Activated CD4-positive, alpha-beta memory T cell treated with anti-CD3 and anti-CD28 coated beads, Interleukin-2, amount 10 ng/mL, durations not matched to agents 7 days and 5 days (primary cell): ENCODE measurements around the gene NUDT13. TPM values are rescaled to one million over a fixed set of nuclear protein-coding genes. Genes with fewer than 3 reads are reported as not detected.
"Not testable (repeated sequence)": the region's sequence is repeated elsewhere in the genome, so short reads cannot be mapped to it uniquely, and the experiment has no call there.

Experiments used
- CTCF ChIA-PET: fragments of 350-600 bp; sonication (Branson Sonifier 250); formaldehyde crosslinking; loops from one replicate; lab custom pipeline; 2021; ENCODE audit warnings: antibody characterized with exemption, inconsistent platforms; lab: Charles Lee
- POLR2A ChIA-PET: fragments of 350-600 bp; sonication (Branson Sonifier 250); formaldehyde crosslinking; loops from one replicate; lab custom pipeline; 2021; ENCODE audit warnings: antibody characterized with exemption; lab: Charles Lee
- DNase-seq: peaks from one replicate; pipeline ENCODE4 v3.0.0-alpha.2; 2020
- H3K27ac Mint-ChIP-seq: one replicate; pipeline ENCODE4 v1.8.0; 2021; ENCODE audit warnings: mild to moderate bottlenecking, mixed read lengths
- H3K27me3 Mint-ChIP-seq: one replicate; pipeline ENCODE4 v1.8.0; 2021; ENCODE audit warnings: mixed read lengths
- H3K36me3 Mint-ChIP-seq: one replicate; pipeline ENCODE4 v1.8.0; 2021; ENCODE audit warnings: low read depth, mixed read lengths
- H3K4me1 Mint-ChIP-seq: one replicate; pipeline ENCODE4 v1.8.0; 2021; ENCODE audit warnings: mixed read lengths
- H3K4me3 Mint-ChIP-seq: one replicate; pipeline ENCODE4 v1.8.0; 2021; ENCODE audit warnings: mild to moderate bottlenecking, mixed read lengths
- H3K9me3 Mint-ChIP-seq: one replicate; pipeline ENCODE4 v1.8.0; 2021; ENCODE audit warnings: mixed read lengths
- total RNA-seq, 2 experiments: library from RNA; stranded (reverse); gene quantifications; one replicate each; pipeline ENCODE4 v1.2.3, GENCODE V29; 2021

Gene NUDT13
- total RNA-seq, 2 experiments from 2014 or later, result 1.5 to 1.6 TPM

- CTCF ChIA-PET, result interaction anchor here (5.3 kb wide), 1 partner anchor 15 kb away, joined by 65 read pairs; the partner anchor contains the start of gene P4HA1
- peaks cover 29% of the 10 kb centered on the region for H3K36me3 Mint-ChIP-seq
- H3K27ac Mint-ChIP-seq, H3K27me3 Mint-ChIP-seq, H3K4me3 Mint-ChIP-seq, DNase-seq: not testable (repeated sequence)
- POLR2A ChIA-PET, result interaction anchor here (1.1 kb wide), 1 partner anchor 20 kb away, joined by 3 read pairs; no protein-coding TSS in a partner anchor
- H3K9me3 Mint-ChIP-seq, result peaks cover 15% of the 10 kb centered on the region
- H3K4me1 Mint-ChIP-seq, result peaks cover 13% of the 10 kb centered on the region
These were observed 1.8 kb downstream of the NUDT13 start for GRCh38 chr10:73112032-73112431.

GRCh38 chr10:73113551-73113950, 3.3 kb downstream of the NUDT13 start:
- Mint-ChIP-seq H3K27ac (no peak overlapping the region), H3K9me3 (peaks cover 14% of the 10 kb centered on the region), H3K4me1 (peaks cover 15% of the 10 kb centered on the region), H3K36me3 (peaks cover 28% of the 10 kb centered on the region), H3K4me3 (no peak overlapping the region), H3K27me3 (no peaks in the 10 kb centered on the region)
- ChIA-PET POLR2A (interaction anchor here (0.8 kb wide), 1 partner anchor 17 kb away, joined by 3 read pairs; the partner anchor contains the start of gene P4HA1), CTCF (interaction anchor here (0.6 to 1.7 kb wide), 2 partner anchors 13 to 17 kb away, joined by 3 to 7 read pairs; partner anchors contain the start of gene P4HA1)
- no peak for DNase-seq

GRCh38 chr10:73116017-73116416, 5.8 kb downstream of the NUDT13 start:
- POLR2A ChIA-PET, result no interaction called here
- Mint-ChIP-seq H3K36me3 (peaks cover 15% of the 10 kb centered on the region), H3K9me3 (no peaks in the 10 kb centered on the region), H3K4me1 (peaks cover 7% of the 10 kb centered on the region), H3K4me3 (no peak overlapping the region), H3K27ac (no peak overlapping the region), H3K27me3 (no peaks in the 10 kb centered on the region)
- CTCF ChIA-PET, result interaction anchor here (1.0 kb wide), 1 partner anchor 19 kb away, joined by 5 read pairs; the partner anchor contains the start of gene P4HA1
- no peak for DNase-seq

GRCh38 chr10:73117976-73118743, 7.9 kb downstream of the NUDT13 start:
- no peak overlapping the region for H3K27ac Mint-ChIP-seq

GRCh38 chr10:73119457-73119856, 9.2 kb downstream of the NUDT13 start:
- Mint-ChIP-seq H3K9me3 (no peaks in the 10 kb centered on the region), H3K27ac (no peak overlapping the region), H3K4me1 (peaks cover 2% of the 10 kb centered on the region), H3K27me3 (no peaks in the 10 kb centered on the region), H3K36me3 (peaks cover 11% of the 10 kb centered on the region), H3K4me3 (no peak overlapping the region)
- CTCF ChIA-PET, result no interaction called here
- POLR2A ChIA-PET, result no interaction called here
- no peak for DNase-seq

More at GRCh38 chr10:73117976-73118743, 7.9 kb downstream of the NUDT13 start:
- peaks cover 11% of the 10 kb centered on the region for H3K36me3 Mint-ChIP-seq
- no peaks in the 10 kb centered on the region for H3K27me3 Mint-ChIP-seq
- H3K4me1 Mint-ChIP-seq, result peaks cover 2% of the 10 kb centered on the region
- ChIA-PET POLR2A (no interaction called here), CTCF (no interaction called here)
- H3K4me3 Mint-ChIP-seq, result no peak overlapping the region
- no peak for DNase-seq
- no peaks in the 10 kb centered on the region for H3K9me3 Mint-ChIP-seq

GRCh38 chr10:73119952-73120351, 9.7 kb downstream of the NUDT13 start:
- H3K4me3 Mint-ChIP-seq, result no peak overlapping the region
- CTCF ChIA-PET, result no interaction called here

GRCh38 chr10:73126343-73126742, 16.1 kb downstream of the NUDT13 start:
- ChIA-PET POLR2A (no interaction called here), CTCF (no interaction called here)
- no peak for DNase-seq
- no peak overlapping the region for H3K27ac Mint-ChIP-seq
- no peaks in the 10 kb centered on the region for H3K9me3 Mint-ChIP-seq
- no peaks in the 10 kb centered on the region for H3K27me3 Mint-ChIP-seq
- H3K4me3 Mint-ChIP-seq, result no peak overlapping the region
- peaks cover 20% of the 10 kb centered on the region for H3K36me3 Mint-ChIP-seq
- H3K4me1 Mint-ChIP-seq, result no peaks in the 10 kb centered on the region

More at GRCh38 chr10:73119952-73120351, 9.7 kb downstream of the NUDT13 start:
- no peak overlapping the region for H3K27ac Mint-ChIP-seq
- H3K27me3 Mint-ChIP-seq, result no peaks in the 10 kb centered on the region
- DNase-seq, result no peak
- POLR2A ChIA-PET, result no interaction called here
- peaks cover 2% of the 10 kb centered on the region for H3K4me1 Mint-ChIP-seq
- H3K9me3 Mint-ChIP-seq, result no peaks in the 10 kb centered on the region
- peaks cover 11% of the 10 kb centered on the region for H3K36me3 Mint-ChIP-seq

GRCh38 chr10:73131301-73131700, 21.0 kb downstream of the NUDT13 start:
- ChIA-PET CTCF (no interaction called here), POLR2A (no interaction called here)
- no peak overlapping the region for H3K27ac Mint-ChIP-seq
- H3K27me3 Mint-ChIP-seq, result no peaks in the 10 kb centered on the region
- DNase-seq, result no peak
- H3K4me3 Mint-ChIP-seq, result no peak overlapping the region
- H3K4me1 Mint-ChIP-seq, result no peaks in the 10 kb centered on the region
- no peaks in the 10 kb centered on the region for H3K9me3 Mint-ChIP-seq
- H3K36me3 Mint-ChIP-seq, result peaks cover 53% of the 10 kb centered on the region

GRCh38 chr10:73131913-73132686, 21.8 kb downstream of the NUDT13 start:
- no peak overlapping the region for H3K4me3 Mint-ChIP-seq
- no peaks in the 10 kb centered on the region for H3K9me3 Mint-ChIP-seq
- ChIA-PET POLR2A (interaction anchor here (1.0 kb wide), 1 partner anchor 21 kb away, joined by 3 read pairs; no protein-coding TSS in a partner anchor), CTCF (no interaction called here)
- H3K36me3 Mint-ChIP-seq, result peaks cover 53% of the 10 kb centered on the region
- DNase-seq, result no peak
- H3K27me3 Mint-ChIP-seq, result no peaks in the 10 kb centered on the region
- H3K27ac Mint-ChIP-seq, result no peak overlapping the region
- no peaks in the 10 kb centered on the region for H3K4me1 Mint-ChIP-seq

GRCh38 chr10:73134727-73135126, 24.5 kb downstream of the NUDT13 start:
- H3K27ac Mint-ChIP-seq, result no peak overlapping the region
- H3K4me3 Mint-ChIP-seq, result no peak overlapping the region
- H3K9me3 Mint-ChIP-seq, result no peaks in the 10 kb centered on the region
- POLR2A ChIA-PET, result interaction anchor here (0.6 to 1.1 kb wide), 2 partner anchors 11 to 39 kb away, joined by 3 read pairs; no protein-coding TSS in a partner anchor
- H3K36me3 Mint-ChIP-seq, result peaks cover 68% of the 10 kb centered on the region
- CTCF ChIA-PET, result interaction anchor here (2.1 to 8.1 kb wide), 2 partner anchors 24 to 38 kb away, joined by 11 to 36 read pairs; partner anchors contain the start of gene P4HA1
- H3K4me1 Mint-ChIP-seq, result peaks cover 2% of the 10 kb centered on the region
- DNase-seq, result no peak
- H3K27me3 Mint-ChIP-seq, result no peaks in the 10 kb centered on the region

- no peaks in the 10 kb centered on the region for H3K27me3 Mint-ChIP-seq
- no peak overlapping the region for H3K27ac Mint-ChIP-seq
- POLR2A ChIA-PET, result interaction anchor here (0.6 kb wide), 1 partner anchor 9 kb away, joined by 3 read pairs; no protein-coding TSS in a partner anchor
These were observed 26.4 kb downstream of the NUDT13 start for GRCh38 chr10:73136627-73137026.

GRCh38 chr10:73139251-73139650, 29.0 kb downstream of the NUDT13 start:
- Mint-ChIP-seq H3K4me1 (peaks cover 2% of the 10 kb centered on the region), H3K27ac (no peak overlapping the region), H3K9me3 (no peaks in the 10 kb centered on the region), H3K36me3 (peaks cover 58% of the 10 kb centered on the region), H3K4me3 (no peak overlapping the region), H3K27me3 (no peaks in the 10 kb centered on the region)
- CTCF ChIA-PET, result interaction anchor here (0.8 to 8.1 kb wide), 2 partner anchors 19 to 44 kb away, joined by 5 to 36 read pairs; no protein-coding TSS in a partner anchor
- no peak for DNase-seq
- POLR2A ChIA-PET, result no interaction called here

More at GRCh38 chr10:73136627-73137026, 26.4 kb downstream of the NUDT13 start:
- no peaks in the 10 kb centered on the region for H3K9me3 Mint-ChIP-seq
- H3K4me1 Mint-ChIP-seq, result peaks cover 2% of the 10 kb centered on the region
- CTCF ChIA-PET, result interaction anchor here (2.1 to 8.1 kb wide), 2 partner anchors 22 to 40 kb away, joined by 11 to 36 read pairs; partner anchors contain the start of gene P4HA1
- peaks cover 64% of the 10 kb centered on the region for H3K36me3 Mint-ChIP-seq
- no peak overlapping the region for H3K4me3 Mint-ChIP-seq
- no peak for DNase-seq
